Limb (tissue), 2 donors: ENCODE measurements around the gene ANGPT4.

Experiments used
- DNase-seq, 2 donors: peaks; one replicate each; pipeline ENCODE4 v3.0.0-alpha.2; 2016; ENCODE audit errors: extremely low spot score in 2 of 2

ANGPT4 gene

GRCh38 chr20:942611-943010 is 26.5 kb upstream of the ANGPT4 start:
- DNase-seq: no peak

- no peak for DNase-seq
These were observed 24.8 kb upstream of the ANGPT4 start for GRCh38 chr20:940926-941325.

GRCh38 chr20:939606-940005 is 23.5 kb upstream of the ANGPT4 start:
- no peak for DNase-seq

DNA sequence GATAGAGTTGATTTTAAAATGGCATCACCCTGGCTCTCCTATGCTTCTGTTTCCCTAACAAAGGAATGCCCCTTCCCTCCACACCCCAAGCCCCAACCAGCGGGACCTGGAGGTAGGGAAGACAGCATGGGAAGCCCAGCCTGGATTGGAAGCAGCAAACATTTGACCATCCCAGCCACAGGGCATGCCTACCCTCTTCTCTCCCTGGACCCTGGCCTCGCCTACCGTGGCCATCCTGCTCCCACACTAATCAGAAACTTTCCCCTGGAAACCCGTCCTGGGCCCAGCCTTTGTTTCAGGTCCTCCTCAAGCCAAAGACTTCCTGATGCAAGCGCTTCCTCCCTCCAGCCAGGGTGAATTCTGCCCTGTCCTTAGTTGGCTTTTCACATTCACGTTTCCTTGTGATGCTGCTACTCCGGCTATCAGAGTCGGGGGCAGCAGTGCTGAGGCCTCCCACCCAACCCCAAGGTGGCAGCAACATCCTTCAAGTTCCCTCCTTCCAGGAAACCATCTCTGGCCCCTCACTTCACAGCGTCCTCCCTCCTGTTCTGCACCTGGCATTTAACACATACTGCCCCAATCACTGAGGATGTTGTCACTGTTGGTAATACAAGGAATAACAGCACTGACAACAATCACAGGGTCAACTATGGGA is 18.2 kb upstream of the ANGPT4 start:
- DNase-seq: no peak

- no peak for DNase-seq
These were observed 16.9 kb upstream of the ANGPT4 start for GRCh38 chr20:933029-933428.

GRCh38 chr20:931401-931800 is 15.3 kb upstream of the ANGPT4 start:
- no peak for DNase-seq

DNA sequence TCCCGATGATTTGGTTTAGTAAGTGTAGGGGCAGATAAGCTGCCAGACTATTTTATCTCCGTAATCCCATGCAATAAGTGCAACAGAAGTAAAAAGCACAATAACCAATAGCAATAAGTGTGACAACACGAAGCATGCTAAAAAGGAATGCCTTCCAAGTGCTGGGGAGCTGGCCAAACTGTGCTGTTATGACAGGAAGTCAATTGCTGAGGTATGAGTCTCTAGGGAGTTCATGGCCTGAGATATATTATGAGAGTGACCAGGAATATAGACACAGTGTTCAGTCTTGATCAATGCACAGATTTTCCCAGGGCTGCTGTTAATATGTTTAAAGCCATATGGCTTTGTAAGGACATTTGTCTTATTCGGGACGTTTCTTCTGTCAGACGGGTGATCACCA is 10.5 kb upstream of the ANGPT4 start:
- DNase-seq: no peak

GRCh38 chr20:925516-925915 is 9.4 kb upstream of the ANGPT4 start:
- DNase-seq: no peak

- DNase-seq: no peak
These were observed 8.5 kb upstream of the ANGPT4 start for GRCh38 chr20:924639-925038.

GRCh38 chr20:922781-923180 is 6.6 kb upstream of the ANGPT4 start:
- no peak for DNase-seq

DNA sequence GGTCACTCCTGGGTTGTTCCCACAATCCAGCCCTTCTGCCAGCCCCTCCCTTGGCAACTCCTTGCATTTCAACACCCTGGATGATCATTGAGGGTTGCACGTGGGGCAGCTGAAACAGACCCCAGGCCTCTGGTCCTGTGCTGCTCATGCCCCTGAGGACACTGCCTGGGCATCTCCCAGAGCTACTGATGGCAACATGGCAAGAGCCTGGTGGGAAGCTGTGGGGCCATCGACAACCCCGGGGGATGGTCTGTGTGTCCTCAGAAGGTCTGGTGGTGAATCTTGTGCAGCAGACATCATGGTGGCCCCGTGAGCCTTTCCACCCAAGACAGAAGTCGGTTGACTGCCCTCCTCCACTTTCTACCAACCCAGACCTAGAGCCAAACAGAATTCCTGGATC is 4.9 kb upstream of the ANGPT4 start:
- no peak for DNase-seq

DNA sequence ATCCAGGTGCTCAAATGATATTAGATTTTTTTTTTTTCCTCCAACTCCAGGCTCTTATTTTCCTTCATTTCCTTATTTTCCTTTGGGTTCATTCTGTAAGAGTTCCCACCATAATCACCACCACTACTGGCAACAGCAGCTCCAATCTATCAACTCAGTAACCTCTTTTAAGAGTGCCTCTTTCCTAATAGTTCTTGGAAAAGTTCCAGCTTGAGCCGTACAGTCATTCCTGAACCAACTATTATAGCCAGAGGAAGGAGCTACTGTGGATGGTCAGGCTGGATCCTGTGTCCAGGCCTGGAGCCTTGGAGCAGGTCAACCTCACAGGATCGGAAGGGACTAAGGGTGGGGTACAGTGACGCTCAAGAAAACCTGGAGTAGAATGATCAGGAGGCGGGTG is 4.2 kb upstream of the ANGPT4 start:
- DNase-seq: no peak

- DNase-seq: no peak
These were observed 3.4 kb upstream of the ANGPT4 start for GRCh38 chr20:919491-919916.

GRCh38 chr20:917416-917815 is 1.3 kb upstream of the ANGPT4 start:
- DNase-seq: no peak

- no peak for DNase-seq
These were observed 691 bp upstream of the ANGPT4 start for GRCh38 chr20:916825-917224.

- DNase-seq: no peak
These were observed 1.2 kb downstream of the ANGPT4 start for GRCh38 chr20:914727-915498.

- no peak for DNase-seq
These were observed 2.8 kb downstream of the ANGPT4 start for GRCh38 chr20:913306-913849.

DNA sequence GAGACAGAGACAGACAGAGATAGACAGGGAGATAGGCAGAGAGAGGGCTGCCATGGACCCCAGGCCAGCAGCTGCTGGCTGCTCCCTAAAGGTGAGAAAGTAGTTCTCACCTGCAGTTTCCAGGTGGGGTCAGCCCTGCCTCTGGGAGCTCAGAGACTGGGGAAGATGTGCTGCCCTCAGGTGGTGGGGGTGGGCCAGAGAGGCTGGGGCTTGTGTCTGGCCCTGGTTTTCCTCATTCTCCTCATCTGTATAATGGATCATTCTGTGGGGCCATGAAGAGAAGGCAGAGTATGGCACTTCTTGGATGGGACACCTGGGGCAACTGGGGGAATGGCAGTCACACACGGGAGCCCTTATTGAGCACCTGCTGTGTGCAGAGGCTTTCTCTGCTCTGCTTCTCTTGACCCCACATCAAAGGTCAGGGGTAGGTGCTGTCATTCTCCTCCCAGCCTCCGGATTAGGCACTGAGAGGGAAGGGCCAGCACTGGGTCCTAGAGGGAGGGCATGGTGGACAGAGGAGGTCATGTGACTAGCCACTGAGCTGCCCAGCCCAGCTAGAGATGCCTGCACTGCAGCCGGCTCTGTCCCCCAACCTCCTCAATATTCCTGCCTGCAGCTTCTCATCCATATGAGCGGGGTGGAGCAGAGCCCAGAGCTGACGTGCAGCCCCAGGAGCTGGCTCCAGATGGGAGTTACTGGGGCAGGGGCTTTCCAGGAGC is 4.1 kb downstream of the ANGPT4 start:
- DNase-seq: no peak

DNA sequence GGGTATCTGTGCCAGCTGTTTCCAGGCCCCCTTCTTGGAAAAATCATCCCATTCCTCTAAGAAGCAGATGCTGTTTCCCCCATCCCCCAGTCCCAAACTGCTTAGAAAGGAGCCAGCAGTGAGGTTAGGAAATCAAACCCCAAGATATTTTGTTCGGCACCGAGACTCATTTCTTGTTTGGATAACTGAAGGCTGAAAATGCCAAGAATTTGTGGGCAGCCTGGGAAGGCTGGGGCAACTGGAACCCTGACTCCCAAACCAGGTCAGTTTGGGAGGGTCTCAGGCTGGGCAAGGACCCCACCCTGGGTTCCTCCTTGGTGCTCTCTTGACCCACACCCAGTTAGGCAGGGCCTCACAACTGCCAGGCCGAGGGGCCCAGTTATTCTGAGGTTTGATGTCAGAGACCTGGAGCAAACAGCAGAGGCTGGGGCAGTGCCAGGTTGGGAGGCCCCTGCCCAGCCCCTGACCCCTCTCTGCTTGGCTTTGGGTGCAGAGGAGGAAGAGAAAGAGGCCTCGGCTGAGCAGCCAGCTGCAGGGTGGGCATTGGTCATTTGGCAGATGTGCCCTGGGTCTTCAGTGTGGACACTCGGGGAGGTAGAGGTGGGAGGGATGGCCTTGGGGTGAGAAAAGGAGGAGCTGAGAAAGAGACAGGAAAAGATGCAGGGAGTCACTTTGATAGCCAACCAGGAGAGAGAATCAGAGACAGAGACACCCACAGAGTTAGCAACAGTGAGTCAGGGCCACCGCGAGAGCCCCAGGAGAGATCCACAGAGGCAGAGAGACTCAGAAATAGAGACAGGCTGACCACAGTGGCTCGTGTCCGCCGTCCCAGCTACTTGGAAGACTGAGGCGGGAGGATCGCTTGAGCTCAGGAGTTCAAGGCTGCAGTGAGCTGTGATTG is 5.0 kb downstream of the ANGPT4 start:
- DNase-seq: no peak

DNA sequence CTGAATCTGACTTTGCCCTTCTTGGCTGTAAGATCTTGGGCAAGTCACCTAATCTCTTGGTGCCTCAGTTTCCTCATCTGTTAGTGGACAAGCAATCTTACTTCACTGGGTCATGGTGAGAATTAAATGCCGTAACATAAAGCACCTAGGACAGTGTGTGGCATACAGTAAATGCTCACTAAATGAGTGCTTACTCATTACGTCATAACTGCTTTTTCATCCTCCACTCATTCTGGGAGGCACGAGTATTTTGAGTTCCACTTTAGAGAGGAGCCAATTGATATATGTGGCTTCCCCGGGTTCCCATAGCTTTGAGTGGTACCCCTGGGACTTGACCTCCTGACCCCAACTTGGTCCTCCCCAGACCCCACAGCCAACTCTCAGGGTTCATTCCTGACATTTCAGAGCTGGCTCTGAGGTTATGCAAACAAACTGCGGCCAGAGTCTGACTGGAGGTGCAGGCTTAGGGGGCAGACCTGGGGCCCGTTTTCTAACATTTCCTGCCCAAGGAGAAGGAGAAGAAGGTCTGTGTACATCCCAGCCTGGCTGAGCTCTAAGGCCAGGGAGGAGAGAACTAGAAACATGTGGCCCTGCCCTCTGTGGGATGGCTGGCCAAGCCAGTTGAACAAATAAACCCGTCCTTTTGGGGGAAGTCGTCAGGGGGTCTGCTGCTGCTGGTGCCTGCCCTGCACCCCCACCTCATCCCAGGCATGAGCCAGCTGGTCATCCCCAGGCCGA is 5.8 kb downstream of the ANGPT4 start:
- DNase-seq: peak; percentile 34 to 55

DNA sequence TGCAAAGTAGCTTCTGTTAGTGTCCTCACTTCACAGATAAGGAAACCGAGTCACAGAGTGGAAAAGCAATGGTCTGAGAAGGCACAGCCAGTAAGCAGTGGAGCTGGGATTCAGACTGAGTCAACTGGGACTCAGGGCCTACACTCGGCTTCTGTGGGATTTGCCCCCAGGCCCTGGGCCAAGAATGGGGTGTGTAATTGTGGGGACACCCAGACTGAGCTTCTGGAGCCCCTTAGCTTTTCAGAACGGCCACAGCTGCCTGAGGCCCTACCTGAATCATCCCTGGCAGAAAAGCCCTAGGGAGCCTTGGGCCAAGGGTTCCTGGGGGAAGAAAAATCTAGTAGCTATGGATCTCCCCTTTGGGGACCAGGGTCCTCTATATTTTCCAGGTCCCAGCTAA is 6.5 kb downstream of the ANGPT4 start:
- no peak for DNase-seq
